GM19463 (cell line): Measurements from ENCODE around the gene PAPSS2.

ENCODE experiments used
- ATAC-seq: cut with Tn5 transposase; IDR thresholded peaks from one replicate; pipeline ENCODE4 v1.9.1; 2021; ENCODE audit warnings: mild to moderate bottlenecking, moderate library complexity; ENCODE audit not compliant: unreplicated experiment

The PAPSS2 gene

DNA sequence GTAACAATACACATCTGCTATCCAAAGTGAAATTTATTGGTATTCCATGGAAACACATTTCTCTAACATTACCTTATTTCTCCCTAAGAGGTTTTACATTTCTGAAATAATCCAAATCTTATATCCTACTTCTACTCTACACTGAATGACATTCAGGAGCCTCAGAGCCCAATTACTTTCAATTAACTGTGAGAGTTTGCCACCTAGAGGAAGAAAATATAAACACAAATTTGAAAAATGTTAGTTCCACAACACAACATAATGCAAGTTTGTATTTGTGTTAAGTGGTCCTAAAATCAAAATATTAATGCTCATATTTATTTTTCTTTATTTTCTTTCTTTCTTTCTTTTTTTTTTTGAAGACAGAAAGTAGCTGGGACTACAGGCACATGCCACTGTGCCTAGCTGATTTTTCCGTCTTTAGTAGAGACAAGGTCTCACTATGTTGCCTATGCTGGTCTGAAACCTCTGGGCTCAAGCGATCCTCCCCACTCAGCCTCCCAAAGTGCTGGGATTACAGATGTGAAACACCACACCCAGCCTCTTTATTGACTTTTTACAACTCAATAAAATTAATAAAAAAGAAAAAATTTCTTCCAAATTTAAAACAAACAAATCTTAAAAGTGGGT, 112.3 kb downstream of the PAPSS2 start:
- ATAC-seq, result no peak

DNA sequence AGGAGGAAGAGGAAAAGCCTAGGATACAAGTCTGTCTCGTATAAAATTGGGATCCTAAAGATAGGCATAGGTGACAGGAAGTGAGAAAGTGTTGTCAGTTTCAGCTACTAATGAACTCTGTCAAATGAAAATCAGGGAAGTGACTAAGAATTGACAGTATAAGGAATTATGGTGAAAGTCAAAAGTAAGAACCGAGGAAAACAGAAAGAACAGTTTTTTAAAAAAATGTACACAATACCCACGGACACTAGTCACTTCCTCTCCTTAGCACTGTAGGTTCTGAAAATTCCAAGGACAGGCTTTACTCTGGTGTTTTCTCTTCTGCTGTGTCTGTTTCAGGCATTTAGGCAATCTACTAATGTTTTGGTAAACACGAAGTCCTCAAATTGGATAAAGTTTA, 116.1 kb downstream of the PAPSS2 start:
- no peak for ATAC-seq

DNA sequence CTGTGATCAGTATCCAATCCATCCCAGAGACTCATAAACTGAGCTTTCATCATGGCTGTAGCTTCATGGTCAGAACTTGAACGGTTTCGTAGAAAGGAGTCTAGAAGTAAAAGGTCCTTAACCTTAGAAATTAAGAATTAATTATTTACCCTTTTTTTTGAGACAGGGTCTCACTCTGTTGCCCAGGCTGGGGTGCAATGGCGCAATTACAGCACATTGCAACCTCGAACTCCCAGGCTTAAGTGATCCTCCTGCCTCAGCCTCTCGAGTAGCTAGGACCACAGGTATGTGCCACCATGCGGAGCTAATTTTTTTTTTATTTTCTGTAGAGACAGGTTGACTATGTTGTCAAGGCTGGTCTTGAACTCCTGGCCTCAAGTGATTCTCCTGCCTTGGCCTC, 116.7 kb downstream of the PAPSS2 start:
- ATAC-seq, result no peak

DNA sequence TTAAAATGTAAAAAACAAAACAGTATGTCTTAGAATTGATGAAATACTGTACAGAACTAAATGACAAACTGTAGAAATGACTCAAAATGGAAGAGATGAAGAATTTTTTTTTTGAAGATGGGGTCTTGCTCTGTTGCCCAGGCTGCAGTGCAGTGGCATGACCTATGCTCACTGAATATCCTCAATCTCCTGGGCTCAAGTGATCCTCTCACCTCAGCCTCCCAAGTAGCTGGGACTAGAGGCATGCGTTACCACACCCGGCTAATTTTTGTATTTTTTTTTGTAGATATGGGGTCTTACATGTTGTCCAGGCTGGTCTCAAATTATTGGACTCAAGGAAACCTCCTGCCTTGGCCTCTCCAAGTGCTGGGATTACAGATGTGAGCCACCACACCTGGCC, 121.9 kb downstream of the PAPSS2 start:
- no peak for ATAC-seq

DNA sequence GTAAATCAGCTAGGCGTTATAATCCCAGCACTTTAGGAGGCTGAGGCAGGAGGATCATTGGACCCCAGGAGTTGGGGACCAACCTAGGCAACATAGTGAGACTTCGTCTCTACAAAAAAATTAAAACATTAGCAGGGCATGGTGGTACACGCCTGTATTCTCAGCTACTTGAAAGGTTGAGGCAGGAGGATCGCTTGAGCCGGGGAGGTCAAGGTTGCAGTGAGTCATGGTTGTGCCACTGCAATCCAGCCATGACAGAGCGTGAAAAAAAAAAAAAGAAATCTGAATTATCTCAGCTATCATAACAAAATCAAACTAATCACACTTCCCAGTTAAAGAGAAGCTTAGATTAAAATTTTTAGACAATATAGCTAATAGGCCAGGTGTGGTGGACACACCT, 123.0 kb downstream of the PAPSS2 start:
- ATAC-seq, result no peak

DNA sequence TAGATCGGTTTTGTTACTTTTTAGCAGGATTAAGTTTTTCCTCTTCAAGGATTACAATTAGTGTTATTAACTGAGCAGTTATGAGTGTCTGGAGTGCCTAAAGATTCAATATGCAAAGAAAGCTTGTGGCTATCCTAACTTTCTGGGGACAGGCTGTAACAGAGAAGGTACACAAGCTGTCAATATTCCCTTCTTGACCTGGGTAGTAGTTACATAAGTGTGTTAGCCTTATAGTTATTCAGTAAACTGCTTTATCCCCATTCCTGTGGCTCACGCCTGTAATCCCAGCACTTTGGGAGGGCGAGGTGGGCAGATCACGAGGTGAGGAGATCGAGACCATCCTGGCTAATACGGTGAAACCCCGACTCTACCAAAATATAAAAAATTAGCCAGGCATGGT, 126.7 kb downstream of the PAPSS2 start:
- ATAC-seq, result no peak

DNA sequence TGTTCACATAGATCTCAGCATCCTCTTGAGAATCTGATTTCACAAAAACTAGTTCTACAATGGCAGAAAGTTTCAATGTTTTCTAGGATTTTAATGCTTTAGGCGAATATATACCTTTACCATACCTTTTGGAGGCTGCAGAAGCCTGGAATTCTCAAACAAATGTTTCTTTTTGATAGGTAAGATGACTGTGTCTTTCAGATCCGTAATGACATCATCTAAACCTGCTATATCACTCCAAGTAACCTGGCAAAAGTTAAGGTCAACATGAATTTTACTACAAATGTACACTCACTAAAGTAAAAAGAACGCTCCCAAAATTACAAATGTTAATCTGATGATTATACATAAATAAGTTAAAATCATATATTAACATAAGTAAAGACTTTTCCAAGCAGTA, 130.5 kb downstream of the PAPSS2 start:
- ATAC-seq, result no peak

DNA sequence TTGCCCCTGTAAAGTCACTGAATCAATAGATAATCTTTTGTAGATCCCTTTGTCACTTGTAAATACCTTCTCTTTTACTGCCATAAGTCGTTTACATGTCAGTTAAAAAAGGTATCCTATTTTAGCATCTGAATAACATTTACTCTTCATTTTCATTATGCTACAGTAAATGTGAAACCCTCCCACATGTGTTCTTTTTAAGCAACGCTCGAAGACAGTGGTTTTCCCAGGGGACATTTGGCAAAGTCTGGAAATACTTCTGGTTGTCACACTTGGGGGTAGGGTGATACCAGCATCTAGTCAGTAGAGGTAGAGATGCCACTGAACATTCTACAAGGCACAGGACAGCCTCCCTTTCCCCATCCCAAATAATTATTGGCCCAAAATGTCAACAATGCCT, 134.6 kb downstream of the PAPSS2 start:
- peak; percentile 67 for ATAC-seq
